K562 (cell line): ENCODE measurements around the gene SLC16A2. TPM values are rescaled to one million over a fixed set of nuclear protein-coding genes. Genes with fewer than 3 reads are reported as not detected.

Experiments used
- ATAC-seq: fragments of 200-7000 bp; cut with Tn5 transposase; 3 replicates; pipeline ENCODE4 v1.9.1; 2020; ENCODE audit warnings: moderate library complexity
- BruUV-seq: library from RNA; stranded (reverse); fragments of 400-500 nt; replicated peaks from 2 replicates; lab custom pipeline; 2021; lab: Mats Ljungman, UMichigan
- CTCF ChIA-PET: fragments of 300-600 bp; formaldehyde crosslinking; extraction: SDS; loops from one replicate; lab custom pipeline; 2021; ENCODE audit warnings: low intra/inter-chr PET ratio; lab: Yijun Ruan, JAX
- POLR2A ChIA-PET: fragments of 300-600, 350-650 bp; sonication (Branson Sonifier 250); formaldehyde crosslinking; extraction: SDS; loops from one replicate; lab custom pipeline; 2021; ENCODE audit warnings: antibody characterized with exemption, inconsistent platforms; lab: Yijun Ruan, JAX
- DNase-seq, 4 experiments: peaks; one replicate each; pipeline versions ENCODE4 v3.0.0 to v3.0.0-alpha.2; 2011 to 2018; ENCODE audit warnings: low spot score in 3 of 4, mixed read lengths in 3 of 4; ENCODE audit errors: extremely low read depth in 1 of 4
- FAIRE-seq: peaks from 2 replicates; lab custom pipeline; 2011; peaks lifted over from hg19 to GRCh38; lab: Jason Lieb, UNC
- H2AFZ ChIP-seq: 2 replicates; pipeline ENCODE4 v1.6.0; 2011; ENCODE audit warnings: low read depth, low read length, control low read depth, inconsistent platforms
- H3K27ac ChIP-seq: fragments of 200-600 bp; 3 replicates; pipeline ENCODE4 v1.8.0; 2011; ENCODE audit warnings: low read depth, mild to moderate bottlenecking, control low read depth, inconsistent platforms, low read length, moderate library complexity, mixed read lengths; ENCODE audit errors: extremely low read depth
- H3K27me3 ChIP-seq, 2 experiments: fragments of 300-600 bp in 1 of 2; 2 replicates in 1 of 2; 3 replicates in 1 of 2; pipeline versions ENCODE4 v1.6.0 to v1.8.0; 2011; ENCODE audit warnings: inconsistent platforms in 2 of 2, low read length in 2 of 2, mild to moderate bottlenecking in 1 of 2, mixed read lengths in 1 of 2, moderate library complexity in 1 of 2; ENCODE audit not compliant: control insufficient read depth in 2 of 2, insufficient read depth in 2 of 2
- H3K36me3 ChIP-seq: fragments of 300-600 bp; 3 replicates; pipeline ENCODE4 v1.8.0; 2011; ENCODE audit warnings: mild to moderate bottlenecking, low read length, inconsistent platforms; ENCODE audit not compliant: control insufficient read depth, insufficient read depth
- H3K4me1 ChIP-seq, 2 experiments: fragments of 200-600 bp in 1 of 2; replicated peaks in 1 of 2; 2 replicates in 1 of 2; 3 replicates in 1 of 2; pipeline versions ENCODE4 v1.5.1 to v1.8.0; 2011; ENCODE audit warnings: inconsistent platforms in 2 of 2, low read length in 2 of 2, mild to moderate bottlenecking in 1 of 2, mixed read lengths in 1 of 2, moderate library complexity in 1 of 2; ENCODE audit not compliant: control insufficient read depth in 2 of 2, insufficient read depth in 2 of 2
- H3K4me2 ChIP-seq: 2 replicates; pipeline ENCODE4 v1.6.1; 2011; ENCODE audit warnings: low read length, control low read depth, inconsistent platforms, mixed read lengths; ENCODE audit not compliant: insufficient read depth
- H3K4me3 ChIP-seq: fragments of 200-600 bp; sonication (generic), shearing (Covaris generic); 2 replicates; pipeline ENCODE4 v1.5.1; 2016; ENCODE audit warnings: control low read depth, inconsistent platforms
- H3K79me2 ChIP-seq: fragments of 200-600 bp; 3 replicates; pipeline ENCODE4 v1.8.0; 2011; ENCODE audit warnings: low read length, inconsistent platforms; ENCODE audit not compliant: control insufficient read depth, insufficient read depth
- H3K9ac ChIP-seq, 2 experiments: 2 replicates each; pipeline versions ENCODE4 v1.6.0 to v1.6.1; 2011; ENCODE audit warnings: low read depth in 2 of 2, low read length in 2 of 2, control low read depth in 1 of 2, inconsistent platforms in 1 of 2, mild to moderate bottlenecking in 1 of 2, mixed read lengths in 1 of 2; ENCODE audit not compliant: insufficient read depth in 1 of 2
- H3K9me1 ChIP-seq: one replicate; pipeline ENCODE4 v1.6.0; 2011; ENCODE audit warnings: inconsistent platforms, mild to moderate bottlenecking, low read length, moderate library complexity; ENCODE audit not compliant: control insufficient read depth, insufficient read depth
- H3K9me3 ChIP-seq: replicated peaks from 2 replicates; pipeline ENCODE4 v1.5.1; 2011; ENCODE audit warnings: low read depth, low read length, inconsistent platforms; ENCODE audit not compliant: control insufficient read depth, insufficient read depth
- H4K20me1 ChIP-seq: replicated peaks from 2 replicates; pipeline ENCODE4 v1.6.1; 2011; ENCODE audit warnings: low read length, inconsistent platforms, mixed read lengths; ENCODE audit not compliant: control insufficient read depth, insufficient read depth
- ETV5 ChIP-seq: sonication (generic); formaldehyde crosslinking; IDR thresholded peaks from 2 replicates; pipeline ENCODE4 v1.4.0; 2020; ENCODE audit warnings: low read depth, mild to moderate bottlenecking, missing genetic modification reagents
- HEY1 ChIP-seq: fragments of 250-450 bp; sonication (Bioruptor Pico); IDR thresholded peaks from 2 replicates; pipeline ENCODE4 v1.5.0; 2020; ENCODE audit warnings: mild to moderate bottlenecking, moderate library complexity, borderline replicate concordance
- POLR2B ChIP-seq: fragments of 450-650 bp; IDR thresholded peaks from 2 replicates; pipeline ENCODE4 v1.6.1; 2018; ENCODE audit warnings: low read depth; ENCODE audit not compliant: partially characterized antibody
- TEAD4 ChIP-seq, 2 experiments: sonication (generic) in 1 of 2; formaldehyde crosslinking in 1 of 2; IDR thresholded peaks; 2 replicates each; pipeline versions ENCODE4 v1.6.1 to v1.8.0; 2012 to 2022; ENCODE audit warnings: borderline replicate concordance in 1 of 2, inconsistent platforms in 1 of 2, low read length in 1 of 2, mild to moderate bottlenecking in 1 of 2, missing genetic modification reagents in 1 of 2
- WGBS: fragments of 100-300 bp; shearing (Covaris generic); methylation state at CpG from one replicate; pipeline ENCODE4 v1.1.6; 2016; ENCODE audit warnings: low coverage, mixed read lengths; ENCODE audit not compliant: insufficient coverage; ENCODE audit errors: missing lambda C conversion rate; 5-methylcytosine and 5-hydroxymethylcytosine counted together
- in situ Hi-C: fragments of 300-500 bp; cut with MboI; formaldehyde crosslinking; loops from 4 replicates; pipeline ENCODE4 v1.15.0; 2018; ENCODE audit warnings: inconsistent platforms, mixed read lengths
- intact Hi-C: fragments of 100-400 bp; cut with micrococcal nuclease; formaldehyde crosslinking; loops from 2 replicates; pipeline ENCODE4 v1.14.2; 2022
- polyA plus RNA-seq, 8 experiments: library from polyadenylated mRNA; depleted of rRNA in 4 of 8; stranded (reverse) in 5 of 8; unstranded in 3 of 8; fragments of >200 nt; fragmentation: Nextera tagmentation in 2 of 8; fragmentation: Illumina TruSeq in 1 of 8; extraction: Ambion mirVana in 2 of 8; extraction: Trizol in 1 of 8; gene quantifications; 2 replicates each; pipeline versions ENCODE4 v1.2.1 to v1.2.3, GENCODE V29; 2011 to 2014; ENCODE audit warnings: inconsistent platforms in 1 of 8, missing spikeins in 1 of 8
- total RNA-seq, 7 experiments: library from RNA; depleted of rRNA in 6 of 7; stranded (reverse); fragments of >200 nt in 6 of 7; fragmentation: Illumina TruSeq in 2 of 7; extraction: Trizol in 2 of 7; gene quantifications; 2 replicates each; pipeline versions ENCODE4 v1.2.1 to v1.2.3, GENCODE V29; 2011 to 2021; ENCODE audit warnings: low replicate concordance in 1 of 7
- TF ChIP-seq, protein P1 (sequence below): fragments of 250-450 bp; sonication (Bioruptor Pico); IDR thresholded peaks from 2 replicates; pipeline ENCODE4 v1.5.0; 2021; ENCODE audit warnings: mild to moderate bottlenecking, borderline replicate concordance

The SLC16A2 gene
- total and polyA plus RNA-seq, 9 of the 15 experiments (the other 6 are each of a cell fraction or from before 2014, with no cell fraction given), result 0.07 TPM; not detected in 8

DNA sequence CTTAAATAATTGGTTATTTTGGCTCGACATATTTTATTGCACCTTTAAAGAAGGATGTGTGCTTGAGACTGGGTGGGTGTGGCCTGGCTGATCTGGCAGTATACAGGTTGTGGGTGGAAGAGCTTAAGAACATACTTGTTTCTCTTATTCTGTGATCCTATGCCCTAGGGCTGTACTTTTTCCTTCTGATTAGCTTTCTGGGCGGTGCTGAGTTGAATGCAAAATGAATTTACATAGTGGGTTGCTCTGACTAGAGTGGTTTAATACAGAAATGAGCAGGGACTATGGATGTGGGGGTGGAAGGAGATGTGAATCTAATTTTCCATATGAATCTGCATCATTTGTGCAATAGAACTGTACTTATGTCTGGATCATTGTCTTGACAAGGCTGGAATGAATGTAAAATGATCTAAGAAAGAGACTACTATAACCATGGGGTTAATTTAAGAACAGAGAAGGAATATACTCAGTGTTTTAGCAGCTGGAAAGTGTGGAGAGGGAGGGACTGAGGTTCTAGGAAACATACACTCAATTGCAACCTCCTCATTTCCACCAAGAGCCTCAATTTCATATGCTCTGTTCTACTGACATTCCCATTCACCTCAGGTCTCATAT lies 119.4 kb downstream of the SLC16A2 start:
- intact Hi-C loops (no loop called here), in situ Hi-C loops (loop anchor here (10.0 kb wide), 1 partner anchor 666 kb away; no protein-coding TSS in a partner anchor)
- Histone ChIP-seq H3K4me2 (no peak overlapping the region), H3K4me3 (no peak overlapping the region), H3K9me3 (no peaks in the 10 kb centered on the region), H3K27me3 (peaks cover 0 to 13% of the 10 kb centered on the region in 2 experiments; a peak in 2 of 5 replicates), H3K27ac (no peak overlapping the region), H2AFZ (no peak overlapping the region), H3K4me1 (peaks cover 0 to 11% of the 10 kb centered on the region in 2 experiments; a peak in 2 of 5 replicates), H3K79me2 (no peaks in the 10 kb centered on the region), H3K9ac (no peak overlapping the region), H3K9me1 (no peaks in the 10 kb centered on the region), H4K20me1 (no peaks in the 10 kb centered on the region), H3K36me3 (no peaks in the 10 kb centered on the region)
- FAIRE-seq (no peak), DNase-seq (no peak), ATAC-seq (no peak)
- ChIA-PET POLR2A (no interaction called here), CTCF (no interaction called here)
- no TSS peak for BruUV-seq
- 6% methylated on average over 2 of the region's 2 CpGs for WGBS
- TF ChIP-seq HEY1, result no peak
- TF ChIP-seq, protein P1, sequence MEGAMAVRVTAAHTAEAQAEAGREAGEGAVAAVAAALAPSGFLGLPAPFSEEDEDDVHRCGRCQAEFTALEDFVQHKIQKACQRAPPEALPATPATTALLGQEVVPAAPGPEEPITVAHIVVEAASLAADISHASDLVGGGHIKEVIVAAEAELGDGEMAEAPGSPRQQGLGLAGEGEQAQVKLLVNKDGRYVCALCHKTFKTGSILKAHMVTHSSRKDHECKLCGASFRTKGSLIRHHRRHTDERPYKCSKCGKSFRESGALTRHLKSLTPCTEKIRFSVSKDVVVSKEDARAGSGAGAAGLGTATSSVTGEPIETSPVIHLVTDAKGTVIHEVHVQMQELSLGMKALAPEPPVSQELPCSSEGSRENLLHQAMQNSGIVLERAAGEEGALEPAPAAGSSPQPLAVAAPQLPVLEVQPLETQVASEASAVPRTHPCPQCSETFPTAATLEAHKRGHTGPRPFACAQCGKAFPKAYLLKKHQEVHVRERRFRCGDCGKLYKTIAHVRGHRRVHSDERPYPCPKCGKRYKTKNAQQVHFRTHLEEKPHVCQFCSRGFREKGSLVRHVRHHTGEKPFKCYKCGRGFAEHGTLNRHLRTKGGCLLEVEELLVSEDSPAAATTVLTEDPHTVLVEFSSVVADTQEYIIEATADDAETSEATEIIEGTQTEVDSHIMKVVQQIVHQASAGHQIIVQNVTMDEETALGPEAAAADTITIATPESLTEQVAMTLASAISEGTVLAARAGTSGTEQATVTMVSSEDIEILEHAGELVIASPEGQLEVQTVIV (CRISPR knock-in tag), result no peak
- no peak for TF ChIP-seq TEAD4 (IDR thresholded peaks at IDR 0.05; ENCODE audit: low read length)
- no peak for TF ChIP-seq TEAD4 (CRISPR knock-in tag; IDR thresholded peaks at IDR 0.05; ENCODE audit: borderline replicate concordance)
- no peak for TF ChIP-seq ETV5
- TF ChIP-seq POLR2B, result no peak
